GM19467 (cell line): ENCODE results near the gene PFKFB4.

Experiments used
- ATAC-seq: cut with Tn5 transposase; IDR thresholded peaks from one replicate; pipeline ENCODE4 v1.9.1; 2021; ENCODE audit warnings: mild to moderate bottlenecking, moderate library complexity; ENCODE audit not compliant: unreplicated experiment

The PFKFB4 gene

DNA sequence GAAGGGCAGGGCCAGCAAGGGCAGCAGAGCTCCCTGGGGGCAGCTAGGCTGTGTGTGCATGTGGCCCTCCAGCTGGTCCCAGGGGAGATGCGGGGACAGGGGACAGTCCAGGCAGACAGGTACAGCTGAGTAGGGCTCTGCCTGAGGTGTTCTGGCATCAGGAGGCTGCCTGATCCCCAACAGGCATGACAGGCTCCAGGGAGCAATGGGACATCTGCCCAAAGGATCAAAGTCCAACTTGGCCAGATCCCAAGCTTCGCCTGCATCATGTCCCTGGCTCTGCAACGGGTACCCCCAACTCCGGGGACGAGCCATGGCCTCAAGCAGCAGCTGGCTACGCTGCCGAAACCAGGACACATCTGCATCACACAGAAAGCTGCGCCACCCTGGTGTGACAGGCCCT lies 88.3 kb downstream of the PFKFB4 start:
- no peak for ATAC-seq
